IMR-90 (cell line): ENCODE results near the gene DAPK1. TPM values are rescaled to one million over a fixed set of nuclear protein-coding genes. Genes with fewer than 3 reads are reported as not detected.

Experiments used
- ATAC-seq: fragments of 200-7000 bp; cut with Tn5 transposase; 2 replicates; pipeline ENCODE4 v1.9.1; 2020; ENCODE audit warnings: low read depth, mild to moderate bottlenecking, moderate library complexity
- BruUV-seq: library from RNA; stranded (reverse); fragments of 400-500 nt; replicated peaks from 2 replicates; lab custom pipeline; 2021; lab: Mats Ljungman, UMichigan
- CTCF ChIA-PET: fragments of 300-600 bp; formaldehyde crosslinking; extraction: SDS; loops from one replicate; lab custom pipeline; 2021; ENCODE audit warnings: antibody characterized with exemption; lab: Yijun Ruan, JAX
- POLR2A ChIA-PET: fragments of 300-600 bp; sonication (Branson Sonifier 250); formaldehyde crosslinking; loops from one replicate; lab custom pipeline; 2022; ENCODE audit warnings: antibody characterized with exemption; ENCODE audit not compliant: unreplicated experiment; lab: Charles Lee
- DNase-seq: peaks from one replicate; pipeline ENCODE4 v3.0.0; 2013
- H2AFZ ChIP-seq: replicated peaks from 2 replicates; pipeline ENCODE3; 2013; ENCODE audit warnings: low read length, mild to moderate bottlenecking; ENCODE audit not compliant: poor library complexity
- H2AK5ac ChIP-seq: 2 replicates; pipeline ENCODE4 v1.6.1; 2013; ENCODE audit warnings: low read depth, low read length, inconsistent platforms
- H2AK9ac ChIP-seq: replicated peaks from 2 replicates; pipeline ENCODE3; 2013; ENCODE audit warnings: mild to moderate bottlenecking, low read depth, low read length, moderate library complexity; ENCODE audit not compliant: poor library complexity
- H2BK120ac ChIP-seq: 2 replicates; pipeline ENCODE4 v1.6.1; 2013; ENCODE audit warnings: low read depth, low read length, inconsistent platforms
- H2BK15ac ChIP-seq: 3 replicates; pipeline ENCODE4 v1.6.1; 2013; ENCODE audit warnings: low read depth, low read length, inconsistent platforms
- H2BK20ac ChIP-seq: 2 replicates; pipeline ENCODE4 v1.6.1; 2013; ENCODE audit warnings: low read depth, mild to moderate bottlenecking, inconsistent platforms, low read length, moderate library complexity
- H2BK5ac ChIP-seq: 2 replicates; pipeline ENCODE4 v1.6.1; 2013; ENCODE audit warnings: mild to moderate bottlenecking, low read depth, low read length, inconsistent platforms; ENCODE audit not compliant: poor library complexity, severe bottlenecking
- H3K14ac ChIP-seq: replicated peaks from 2 replicates; pipeline ENCODE4 v1.6.1; 2013; ENCODE audit warnings: low read depth, low read length, inconsistent platforms
- H3K18ac ChIP-seq: 2 replicates; pipeline ENCODE4 v1.6.1; 2013; ENCODE audit warnings: low read depth, low read length, control low read depth
- H3K23ac ChIP-seq: 2 replicates; pipeline ENCODE4 v1.6.1; 2013; ENCODE audit warnings: low read depth, low read length, inconsistent platforms
- H3K27ac ChIP-seq: 2 replicates; pipeline ENCODE4 v1.5.1; 2013; ENCODE audit warnings: mild to moderate bottlenecking, control low read depth, low read length; ENCODE audit not compliant: insufficient read depth
- H3K27me3 ChIP-seq: 2 replicates; pipeline ENCODE4 v1.6.1; 2013; ENCODE audit warnings: low read length; ENCODE audit not compliant: control insufficient read depth, insufficient read depth
- H3K36me3 ChIP-seq: 2 replicates; pipeline ENCODE4 v1.6.1; 2013; ENCODE audit warnings: low read length, mixed read lengths; ENCODE audit not compliant: control insufficient read depth, insufficient read depth
- H3K4ac ChIP-seq: 2 replicates; pipeline ENCODE4 v1.6.1; 2013; ENCODE audit warnings: low read depth, low read length, inconsistent platforms
- H3K4me1 ChIP-seq: 2 replicates; pipeline ENCODE4 v1.6.1; 2013; ENCODE audit warnings: low read length, mixed read lengths; ENCODE audit not compliant: control insufficient read depth, insufficient read depth
- H3K4me2 ChIP-seq: 2 replicates; pipeline ENCODE4 v1.6.1; 2013; ENCODE audit warnings: low read depth, mild to moderate bottlenecking, control low read depth, low read length, moderate library complexity
- H3K4me3 ChIP-seq: 2 replicates; pipeline ENCODE4 v1.5.1; 2013; ENCODE audit warnings: low read depth, mild to moderate bottlenecking, control low read depth, low read length, moderate library complexity; ENCODE audit not compliant: insufficient read depth
- H3K56ac ChIP-seq: 2 replicates; pipeline ENCODE4 v1.6.1; 2013; ENCODE audit warnings: low read length, inconsistent platforms; ENCODE audit not compliant: insufficient read depth; ENCODE audit errors: extremely low read depth
- H3K79me1 ChIP-seq, 2 experiments: 2 replicates each; pipeline ENCODE4 v1.6.1; 2013; ENCODE audit warnings: low read length in 2 of 2, inconsistent platforms in 1 of 2, low read depth in 1 of 2
- H3K9ac ChIP-seq: 2 replicates; pipeline ENCODE4 v1.6.1; 2013; ENCODE audit warnings: low read depth, low read length, control low read depth
- H3K9me1 ChIP-seq: 2 replicates; pipeline ENCODE4 v1.6.1; 2013; ENCODE audit warnings: low read length, inconsistent platforms; ENCODE audit not compliant: insufficient read depth
- H3K9me3 ChIP-seq: 2 replicates; pipeline ENCODE4 v1.6.1; 2013; ENCODE audit warnings: low read length; ENCODE audit not compliant: control insufficient read depth, insufficient read depth
- H4K20me1 ChIP-seq: 2 replicates; pipeline ENCODE4 v1.6.1; 2013; ENCODE audit warnings: low read length, inconsistent platforms; ENCODE audit not compliant: insufficient read depth
- H4K5ac ChIP-seq: 2 replicates; pipeline ENCODE4 v1.6.1; 2013; ENCODE audit warnings: mild to moderate bottlenecking, low read depth, low read length, control low read depth
- H4K8ac ChIP-seq, 2 experiments: 2 replicates each; pipeline ENCODE4 v1.6.1; 2013; ENCODE audit warnings: low read depth in 2 of 2, low read length in 2 of 2, control low read depth in 1 of 2, inconsistent platforms in 1 of 2
- H4K91ac ChIP-seq: 2 replicates; pipeline ENCODE4 v1.6.1; 2013; ENCODE audit warnings: low read depth, low read length, inconsistent platforms; ENCODE audit not compliant: insufficient read depth
- CEBPB ChIP-seq: IDR thresholded peaks from 2 replicates; pipeline ENCODE4 v1.6.1; 2012; ENCODE audit warnings: low read depth, low read length, improper control_type of control experiment
- FOS ChIP-seq: fragments of 150-350 bp; IDR thresholded peaks from 2 replicates; pipeline ENCODE4 v1.6.1; 2016; ENCODE audit warnings: low read depth, low read length
- MAZ ChIP-seq: IDR thresholded peaks from 2 replicates; pipeline ENCODE4 v1.6.1; 2012; ENCODE audit warnings: low read depth, mild to moderate bottlenecking, low read length, improper control_type of control experiment, moderate library complexity, borderline replicate concordance
- MXI1 ChIP-seq: IDR thresholded peaks from 2 replicates; pipeline ENCODE4 v1.6.1; 2012; ENCODE audit warnings: low read depth, mild to moderate bottlenecking, low read length, moderate library complexity, borderline replicate concordance
- SMC3 ChIP-seq: fragments of 150-350 bp; IDR thresholded peaks from 2 replicates; pipeline ENCODE4 v1.6.1; 2016; ENCODE audit warnings: low read depth, mild to moderate bottlenecking, antibody characterized with exemption, low read length, moderate library complexity
- WGBS, 2 experiments: methylation state at CpG; one replicate each; pipeline versions ENCODE4 v1.1.5 to v1.1.7; 2013; ENCODE audit warnings: missing lambda C conversion rate in 2 of 2; ENCODE audit not compliant: insufficient read length in 1 of 2; ENCODE audit errors: extremely low coverage in 2 of 2; 5-methylcytosine and 5-hydroxymethylcytosine counted together
- dilution Hi-C: fragments of 300-500 bp; cut with HindIII; formaldehyde crosslinking; loops from one replicate; pipeline ENCODE4 v1.14.3; 2018; ENCODE audit warnings: low sequenced_read_pairs; ENCODE audit not compliant: unreplicated experiment
- in situ Hi-C: fragments of 300-500 bp; cut with MboI; formaldehyde crosslinking; loops from 3 replicates; pipeline ENCODE4 v1.14.3; 2019; ENCODE audit warnings: low sequenced_read_pairs, inconsistent platforms, mixed read lengths
- intact Hi-C: fragments of 100-400 bp; cut with micrococcal nuclease; formaldehyde crosslinking; loops from 2 replicates; pipeline ENCODE4 v1.10.0; 2022
- polyA plus RNA-seq, 3 experiments: library from polyadenylated mRNA; depleted of rRNA; stranded (reverse); fragments of >200 nt; gene quantifications; 2 replicates each; pipeline ENCODE4 v1.2.3, GENCODE V29; 2012; ENCODE audit warnings: low replicate concordance in 1 of 3
- total RNA-seq: library from RNA; depleted of rRNA; stranded (reverse); fragments of >200 nt; gene quantifications from 2 replicates; pipeline ENCODE4 v1.2.3, GENCODE V29; 2012
- TF ChIP-seq, protein P1 (sequence below): fragments of 150-350 bp; IDR thresholded peaks from 2 replicates; pipeline ENCODE4 v1.6.1; 2017; ENCODE audit warnings: mild to moderate bottlenecking, antibody characterized with exemption, low read length, low read depth
- TF ChIP-seq, protein P2 (sequence below): fragments of 150-350 bp; IDR thresholded peaks from 2 replicates; pipeline ENCODE4 v1.6.1; 2016; ENCODE audit warnings: low read depth, mild to moderate bottlenecking, low read length, moderate library complexity, borderline replicate concordance
- TF ChIP-seq, protein P3 (sequence below): conservative IDR thresholded peaks from 2 replicates; pipeline ENCODE4 v1.5.1; 2012; ENCODE audit warnings: mild to moderate bottlenecking, low read depth, low read length, improper control_type of control experiment

DAPK1 gene
- total and polyA plus RNA-seq, 2 of the 4 experiments (the other 2 are of a cell fraction): under 0.01 to 0.03 TPM

DNA sequence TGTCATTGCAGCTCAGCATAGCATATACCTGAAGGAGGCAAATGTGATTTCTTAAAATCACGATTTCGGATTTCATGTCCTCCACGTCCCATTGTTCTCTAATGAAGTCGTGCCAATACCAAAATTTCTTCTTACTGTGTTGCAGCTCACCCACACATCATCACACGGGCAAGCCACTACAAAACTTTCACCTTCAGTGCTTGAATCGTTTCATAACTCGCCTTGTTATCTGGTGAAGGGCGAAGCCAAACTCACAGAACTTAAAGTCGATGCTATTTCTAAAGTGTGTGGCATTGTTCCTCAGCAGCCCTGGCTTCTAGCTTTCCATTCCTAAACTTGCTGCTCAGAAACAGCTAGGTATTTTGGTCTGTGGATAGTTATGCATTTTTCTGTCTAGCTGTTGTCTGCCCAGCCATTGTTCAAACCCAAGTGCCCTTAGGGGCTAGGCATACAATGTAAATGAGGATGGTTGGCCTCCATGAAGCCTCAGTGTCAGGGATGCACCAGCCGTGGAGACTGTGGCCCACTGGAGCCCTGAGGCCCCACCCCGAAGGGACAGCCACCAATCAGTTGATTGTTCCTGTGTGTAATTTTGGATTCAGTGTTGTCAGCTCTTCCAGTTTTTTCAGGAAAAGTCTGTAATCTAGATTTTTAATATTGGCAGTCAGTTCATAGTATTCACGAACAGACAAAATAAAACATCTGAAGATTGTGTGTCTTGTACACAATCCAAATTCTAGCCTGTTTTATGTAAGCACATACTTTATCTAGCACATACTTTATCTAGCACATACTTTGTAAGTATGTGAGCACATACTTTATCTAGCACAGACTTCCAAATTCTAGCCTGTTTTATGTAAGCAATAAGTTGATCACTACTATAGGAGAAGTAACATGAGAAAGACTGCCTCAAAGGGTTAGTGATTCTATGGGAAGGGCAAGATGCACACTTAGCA is 112.8 kb downstream of the DAPK1 start:
- Histone ChIP-seq H2BK120ac (no peak overlapping the region), H2BK15ac (no peak overlapping the region), H3K27me3 (peaks cover 2% of the 10 kb centered on the region; the same call in 1 of the 2 replicates), H3K4me1 (peaks cover 5% of the 10 kb centered on the region), H2BK5ac (no peak overlapping the region), H3K56ac (no peak overlapping the region), H4K8ac (no peak overlapping the region), H3K9me3 (no peaks in the 10 kb centered on the region), H3K14ac (no peak overlapping the region), H2BK20ac (no peak overlapping the region), H3K9ac (no peak overlapping the region), H3K23ac (no peak overlapping the region), H3K4me3 (no peak overlapping the region), H2AFZ (no peak overlapping the region), H2AK9ac (no peak overlapping the region), H2AK5ac (no peak overlapping the region), H4K5ac (peak overlapping the region; percentile 4; the same call in 1 of the 2 replicates), H3K9me1 (no peaks in the 10 kb centered on the region), H3K27ac (peak overlapping the region; percentile 54; the same call in 1 of the 2 replicates), H4K91ac (no peak overlapping the region; the same call in 1 of the 2 replicates), H4K20me1 (no peaks in the 10 kb centered on the region), H3K4me2 (no peak overlapping the region), H3K18ac (peak overlapping the region; percentile 20; the same call in 1 of the 2 replicates), H3K79me1 (no peaks in the 10 kb centered on the region), H3K36me3 (no peaks in the 10 kb centered on the region), H3K4ac (no peak overlapping the region)
- dilution Hi-C loops: no loop called here
- TF ChIP-seq SMC3: no peak
- TF ChIP-seq, protein P1, sequence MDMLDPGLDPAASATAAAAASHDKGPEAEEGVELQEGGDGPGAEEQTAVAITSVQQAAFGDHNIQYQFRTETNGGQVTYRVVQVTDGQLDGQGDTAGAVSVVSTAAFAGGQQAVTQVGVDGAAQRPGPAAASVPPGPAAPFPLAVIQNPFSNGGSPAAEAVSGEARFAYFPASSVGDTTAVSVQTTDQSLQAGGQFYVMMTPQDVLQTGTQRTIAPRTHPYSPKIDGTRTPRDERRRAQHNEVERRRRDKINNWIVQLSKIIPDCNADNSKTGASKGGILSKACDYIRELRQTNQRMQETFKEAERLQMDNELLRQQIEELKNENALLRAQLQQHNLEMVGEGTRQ: no peak
- TF ChIP-seq MXI1: no peak
- TF ChIP-seq CEBPB: no peak
- TF ChIP-seq MAZ: no peak
- TF ChIP-seq, protein P2, sequence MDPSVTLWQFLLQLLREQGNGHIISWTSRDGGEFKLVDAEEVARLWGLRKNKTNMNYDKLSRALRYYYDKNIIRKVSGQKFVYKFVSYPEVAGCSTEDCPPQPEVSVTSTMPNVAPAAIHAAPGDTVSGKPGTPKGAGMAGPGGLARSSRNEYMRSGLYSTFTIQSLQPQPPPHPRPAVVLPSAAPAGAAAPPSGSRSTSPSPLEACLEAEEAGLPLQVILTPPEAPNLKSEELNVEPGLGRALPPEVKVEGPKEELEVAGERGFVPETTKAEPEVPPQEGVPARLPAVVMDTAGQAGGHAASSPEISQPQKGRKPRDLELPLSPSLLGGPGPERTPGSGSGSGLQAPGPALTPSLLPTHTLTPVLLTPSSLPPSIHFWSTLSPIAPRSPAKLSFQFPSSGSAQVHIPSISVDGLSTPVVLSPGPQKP: no peak
- TF ChIP-seq, protein P3, sequence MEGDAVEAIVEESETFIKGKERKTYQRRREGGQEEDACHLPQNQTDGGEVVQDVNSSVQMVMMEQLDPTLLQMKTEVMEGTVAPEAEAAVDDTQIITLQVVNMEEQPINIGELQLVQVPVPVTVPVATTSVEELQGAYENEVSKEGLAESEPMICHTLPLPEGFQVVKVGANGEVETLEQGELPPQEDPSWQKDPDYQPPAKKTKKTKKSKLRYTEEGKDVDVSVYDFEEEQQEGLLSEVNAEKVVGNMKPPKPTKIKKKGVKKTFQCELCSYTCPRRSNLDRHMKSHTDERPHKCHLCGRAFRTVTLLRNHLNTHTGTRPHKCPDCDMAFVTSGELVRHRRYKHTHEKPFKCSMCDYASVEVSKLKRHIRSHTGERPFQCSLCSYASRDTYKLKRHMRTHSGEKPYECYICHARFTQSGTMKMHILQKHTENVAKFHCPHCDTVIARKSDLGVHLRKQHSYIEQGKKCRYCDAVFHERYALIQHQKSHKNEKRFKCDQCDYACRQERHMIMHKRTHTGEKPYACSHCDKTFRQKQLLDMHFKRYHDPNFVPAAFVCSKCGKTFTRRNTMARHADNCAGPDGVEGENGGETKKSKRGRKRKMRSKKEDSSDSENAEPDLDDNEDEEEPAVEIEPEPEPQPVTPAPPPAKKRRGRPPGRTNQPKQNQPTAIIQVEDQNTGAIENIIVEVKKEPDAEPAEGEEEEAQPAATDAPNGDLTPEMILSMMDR: no peak
- TF ChIP-seq FOS: no peak
- ChIA-PET CTCF (no interaction called here), POLR2A (no interaction called here)
- intact Hi-C loops: no loop called here
- in situ Hi-C loops: no loop called here
- ATAC-seq (peak; percentile 75), DNase-seq (peak; percentile 39)
- no TSS peak for BruUV-seq
- WGBS, 2 experiments: 25% methylated on average over 2 of the region's 12 CpGs; no CpG with 5 or more reads in 1 of the 2 experiments
